ENCODE data around the gene PKMYT1.

Gene PKMYT1

GRCh38 chr16:3009568-3010390, 29.5 kb upstream of the PKMYT1 start:
- Histone ChIP-seq H3K27me3 (no peaks in the 10 kb centered on the region), H3K9me3 (no peaks in the 10 kb centered on the region), H3K4me1 (ENCODE audit: control insufficient read depth in 1 of 2, insufficient read depth in 1 of 2, low read depth in 1 of 2, low read length in 1 of 2) (peaks cover 68 to 73% of the 10 kb centered on the region in 2 experiments), H3K36me3 (peaks cover 14% of the 10 kb centered on the region), H3K27ac (peak overlapping the region; percentile 98), H3K4me3 (ENCODE audit: low read depth in 1 of 2, low read length in 1 of 2) (peak overlapping the region in 1 of 2 experiments; percentile 74)
- TF ChIP-seq CTCF (IDR thresholded peaks at IDR 0.05), result no peak

GRCh38 chr16:3008690-3009037, 28.4 kb upstream of the PKMYT1 start:
- peak overlapping the region; percentile 66 to 74 for H3K4me3 ChIP-seq (ENCODE audit: low read depth in 1 of 2, low read length in 1 of 2)
- no peaks in the 10 kb centered on the region for H3K27me3 ChIP-seq
- TF ChIP-seq CTCF (IDR thresholded peaks at IDR 0.05), result no peak
- no peaks in the 10 kb centered on the region for H3K9me3 ChIP-seq
- H3K4me1 ChIP-seq (ENCODE audit: control insufficient read depth in 1 of 2, insufficient read depth in 1 of 2, low read depth in 1 of 2, low read length in 1 of 2), result peaks cover 68 to 74% of the 10 kb centered on the region in 2 experiments
- peaks cover 9% of the 10 kb centered on the region for H3K36me3 ChIP-seq
- H3K27ac ChIP-seq, result peak overlapping the region; percentile 98

- peak; percentile 37 for TF ChIP-seq CTCF (IDR thresholded peaks at IDR 0.05)
- peak overlapping the region; percentile 66 to 74 for H3K4me3 ChIP-seq (ENCODE audit: low read depth in 1 of 2, low read length in 1 of 2)
These were observed 27.9 kb upstream of the PKMYT1 start for GRCh38 chr16:3007957-3008689.

GRCh38 chr16:3007059-3007956, 27.1 kb upstream of the PKMYT1 start:
- TF ChIP-seq CTCF (IDR thresholded peaks at IDR 0.05), result no peak
- Histone ChIP-seq H3K9me3 (no peaks in the 10 kb centered on the region), H3K27me3 (no peaks in the 10 kb centered on the region), H3K4me1 (ENCODE audit: control insufficient read depth in 1 of 2, insufficient read depth in 1 of 2, low read depth in 1 of 2, low read length in 1 of 2) (peaks cover 69 to 72% of the 10 kb centered on the region in 2 experiments), H3K36me3 (peaks cover 5% of the 10 kb centered on the region), H3K4me3 (ENCODE audit: low read depth in 1 of 2, low read length in 1 of 2) (peak overlapping the region; percentile 66 to 74), H3K27ac (peak overlapping the region; percentile 98)

More at GRCh38 chr16:3007957-3008689, 27.9 kb upstream of the PKMYT1 start:
- peaks cover 74 to 76% of the 10 kb centered on the region in 2 experiments for H3K4me1 ChIP-seq (ENCODE audit: control insufficient read depth in 1 of 2, insufficient read depth in 1 of 2, low read depth in 1 of 2, low read length in 1 of 2)
- H3K36me3 ChIP-seq, result peaks cover 4% of the 10 kb centered on the region
- no peaks in the 10 kb centered on the region for H3K27me3 ChIP-seq
- H3K27ac ChIP-seq, result peak overlapping the region; percentile 98
- no peaks in the 10 kb centered on the region for H3K9me3 ChIP-seq

GRCh38 chr16:3004781-3005284, 24.6 kb upstream of the PKMYT1 start:
- H3K9me3 ChIP-seq, result no peaks in the 10 kb centered on the region
- H3K36me3 ChIP-seq, result peaks cover 23% of the 10 kb centered on the region
- TF ChIP-seq CTCF (IDR thresholded peaks at IDR 0.05), result no peak
- H3K4me1 ChIP-seq (ENCODE audit: control insufficient read depth in 1 of 2, insufficient read depth in 1 of 2, low read depth in 1 of 2, low read length in 1 of 2), result peaks cover 51 to 54% of the 10 kb centered on the region in 2 experiments
- peak overlapping the region; percentile 98 for H3K27ac ChIP-seq
- H3K4me3 ChIP-seq (ENCODE audit: low read depth in 1 of 2, low read length in 1 of 2), result peak overlapping the region; percentile 66 to 74
- no peaks in the 10 kb centered on the region for H3K27me3 ChIP-seq

All from neutrophil (primary cell).